Esophagus mucosa (tissue), 1 donor: Measurements from ENCODE around the gene HMBS. TPM values are rescaled to one million over a fixed set of nuclear protein-coding genes. Genes with fewer than 3 reads are reported as not detected.
A peak's percentile ranks its signal among the peaks of the same experiment; 100 is the strongest.
"Not testable (repeated sequence)": the region's sequence is repeated elsewhere in the genome, so short reads cannot be mapped to it uniquely, and the experiment has no call there.

Experiments
- ATAC-seq: fragments of 200-7000 bp; cut with Tn5 transposase; one replicate; pipeline ENCODE4 v1.9.1; 2020
- total RNA-seq: library from RNA; stranded (reverse); gene quantifications from one replicate; pipeline ENCODE4 v1.2.4, GENCODE V29; 2023
- donor health status: DM: yes; HTN: yes; CAD: no.

HMBS gene
- total RNA-seq, 1 donor from 2014 or later = 23.7 TPM

GRCh38 chr11:119121811-119122124 lies 37.1 kb downstream of the HMBS start:
- no peak for ATAC-seq

DNA sequence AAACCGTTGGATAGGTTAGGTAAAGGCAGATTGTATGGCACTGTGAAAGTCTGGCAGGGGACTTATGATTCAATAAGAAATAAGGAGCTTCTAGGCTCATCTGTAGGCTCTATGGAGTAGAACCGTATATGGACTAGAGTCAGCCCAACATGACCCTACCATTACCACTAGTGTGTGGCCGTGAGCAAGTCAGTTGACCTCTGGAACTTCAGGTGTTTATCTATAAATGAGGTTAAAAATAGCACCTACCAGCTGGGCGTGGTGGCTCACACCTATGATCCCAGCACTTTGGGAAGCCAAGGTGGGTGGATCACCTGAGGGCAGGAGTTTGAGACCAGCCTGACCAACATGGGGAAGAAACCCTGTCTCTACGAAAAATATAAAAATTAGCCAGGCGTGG lies 41.1 kb downstream of the HMBS start:
- ATAC-seq = no peak

DNA sequence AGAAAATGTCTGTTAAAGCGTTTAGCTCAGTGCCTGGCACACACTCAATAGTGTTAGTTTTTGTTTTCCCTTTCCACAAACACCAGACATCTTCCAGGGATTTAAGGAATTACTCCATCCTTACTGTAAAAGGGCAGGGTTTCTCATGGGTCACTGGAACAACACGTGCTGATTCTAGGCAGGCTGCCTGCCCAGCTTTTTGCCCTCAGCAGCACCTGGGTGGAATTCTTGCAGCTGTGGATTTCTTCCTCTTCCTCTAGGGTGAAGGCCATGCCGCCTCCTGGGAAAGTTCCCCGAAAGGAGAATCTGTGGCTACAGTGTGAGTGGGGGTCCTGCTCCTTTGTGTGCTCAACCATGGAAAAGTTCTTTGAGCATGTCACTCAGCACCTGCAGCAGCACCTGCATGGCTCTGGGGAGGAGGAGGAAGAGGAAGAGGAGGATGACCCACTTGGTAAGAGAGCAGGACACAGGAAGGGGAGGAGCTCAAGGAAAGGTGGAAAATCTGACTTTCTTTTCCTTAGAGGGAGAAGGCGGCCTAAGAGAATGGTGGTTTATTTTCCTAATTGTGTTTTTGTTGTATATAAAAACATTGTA lies 42.1 kb downstream of the HMBS start:
- no peak for ATAC-seq

DNA sequence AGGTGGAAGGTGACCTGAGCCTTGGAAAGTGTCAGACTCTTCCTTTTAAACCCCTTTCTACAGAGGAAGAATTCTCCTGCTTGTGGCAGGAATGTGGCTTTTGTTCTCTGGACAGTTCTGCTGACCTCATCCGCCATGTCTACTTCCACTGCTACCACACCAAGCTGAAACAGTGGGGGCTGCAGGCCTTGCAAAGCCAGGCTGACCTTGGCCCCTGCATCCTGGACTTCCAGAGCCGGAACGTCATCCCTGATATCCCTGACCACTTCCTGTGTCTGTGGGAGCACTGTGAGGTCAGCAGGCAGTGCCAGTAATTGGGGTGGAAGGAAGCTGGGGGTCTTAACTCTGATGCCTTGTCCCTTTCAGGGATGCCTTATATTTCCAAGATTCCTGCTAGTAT lies 46.0 kb downstream of the HMBS start:
- ATAC-seq = no peak

DNA sequence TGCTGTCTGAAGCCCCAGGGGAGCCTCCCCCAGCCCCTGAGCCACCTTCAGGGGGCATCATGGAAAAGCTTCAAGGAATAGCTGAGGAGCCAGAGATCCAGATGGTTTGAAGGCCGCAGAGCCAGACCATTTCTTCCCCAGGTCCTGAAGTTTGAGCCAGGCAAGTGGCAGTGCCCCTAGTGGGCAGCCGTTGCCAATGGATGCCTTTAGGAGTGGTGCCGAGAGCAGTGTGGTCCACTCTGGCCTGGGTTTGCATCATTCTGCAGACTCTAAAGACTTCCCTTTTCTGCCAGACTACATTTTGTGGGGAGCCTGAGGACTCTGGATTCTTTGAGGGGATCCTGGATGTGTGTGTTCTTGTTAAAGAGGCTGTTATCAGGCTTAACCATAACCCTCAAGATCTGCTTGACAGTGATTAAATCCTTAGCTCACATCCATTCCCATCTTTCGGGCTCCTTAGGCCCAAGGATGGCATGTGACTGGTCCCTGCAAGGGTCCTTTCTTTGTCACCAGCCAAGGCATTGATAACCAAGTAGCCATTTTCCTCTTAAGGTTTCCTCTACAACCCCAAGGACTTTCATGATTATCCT lies 49.8 kb downstream of the HMBS start:
- peak; percentile 47 for ATAC-seq

DNA sequence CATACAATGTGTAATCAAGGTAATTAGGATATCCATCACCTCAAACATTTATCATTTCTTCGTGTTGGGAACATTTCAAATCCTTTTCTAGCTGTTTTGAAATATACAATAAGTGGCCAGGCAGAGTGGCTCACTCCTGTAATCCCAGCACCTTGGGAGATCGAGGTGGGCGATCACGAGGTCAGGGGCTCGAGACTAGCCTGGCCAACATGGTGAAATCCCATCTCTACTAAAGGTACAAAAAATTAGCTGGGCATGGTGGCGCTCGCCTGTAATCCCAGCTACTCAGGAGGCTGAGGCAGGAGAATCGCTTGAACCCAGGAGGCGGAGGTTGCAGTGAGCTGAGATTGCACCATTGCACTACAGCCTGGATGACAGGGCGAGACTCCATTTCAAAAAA lies 54.6 kb downstream of the HMBS start:
- not testable (repeated sequence) for ATAC-seq

Other genes starting within 250 kb of the HMBS start
- gene CXCR5, start 201.0 kb upstream of the HMBS start, total RNA-seq = 0.20 TPM
- 44.6 TPM for gene BCL9L, start 159.0 kb upstream of the HMBS start, total RNA-seq
- 0.32 TPM for gene UPK2, start 128.6 kb upstream of the HMBS start, total RNA-seq
- gene FOXR1, start 113.1 kb upstream of the HMBS start, total RNA-seq = not detected
- gene CENATAC, start 86.7 kb upstream of the HMBS start, total RNA-seq = 11.9 TPM
- gene RPS25, start 66.5 kb upstream of the HMBS start, total RNA-seq = 1,002 TPM
- gene TRAPPC4, start 66.1 kb upstream of the HMBS start, total RNA-seq = 42.4 TPM
- 7.2 TPM for gene SLC37A4, start 54.0 kb upstream of the HMBS start, total RNA-seq
- 63.2 TPM for gene HYOU1, start 27.7 kb upstream of the HMBS start, total RNA-seq
- gene VPS11, start 17.1 kb upstream of the HMBS start, total RNA-seq = 17.8 TPM
- gene DPAGT1, start 17.0 kb downstream of the HMBS start, total RNA-seq = 36.3 TPM
- gene C2CD2L, start 22.5 kb downstream of the HMBS start, total RNA-seq = 6.5 TPM
- gene HINFP, start 36.7 kb downstream of the HMBS start, total RNA-seq = 13.2 TPM
- gene ABCG4, start 64.2 kb downstream of the HMBS start, total RNA-seq = 0.52 TPM
- 60.3 TPM for gene NLRX1, start 83.8 kb downstream of the HMBS start, total RNA-seq
- gene NHERF4, start 100.6 kb downstream of the HMBS start, total RNA-seq = not detected
- gene CBL, start 121.5 kb downstream of the HMBS start, total RNA-seq = 11.0 TPM
- gene MCAM, start 232.2 kb downstream of the HMBS start, total RNA-seq = 25.0 TPM
- gene RNF26, start 249.6 kb downstream of the HMBS start, total RNA-seq = 22.2 TPM